Subcutaneous adipose tissue (tissue), 4 donors: ENCODE data around the gene ATG5. TPM values are rescaled to one million over a fixed set of nuclear protein-coding genes. Genes with fewer than 3 reads are reported as not detected.

Experiments
- total RNA-seq, 4 donors: library from RNA; depleted of rRNA; stranded (reverse); fragments of >200 nt; gene quantifications; one replicate each; pipeline ENCODE4 v1.1.0, GENCODE V29; 2016
- TF ChIP-seq, protein P1 (sequence below): fragments of 450-650 bp; IDR thresholded peaks from one replicate; pipeline ENCODE4 v1.5.1; 2016; ENCODE audit warnings: low read depth, mild to moderate bottlenecking, control low read depth, antibody characterized with exemption, moderate library complexity

ATG5 gene
- total RNA-seq, 4 donors from 2014 or later, result 35.6 to 43.3 (median 38.2) TPM

- TF ChIP-seq, protein P1, sequence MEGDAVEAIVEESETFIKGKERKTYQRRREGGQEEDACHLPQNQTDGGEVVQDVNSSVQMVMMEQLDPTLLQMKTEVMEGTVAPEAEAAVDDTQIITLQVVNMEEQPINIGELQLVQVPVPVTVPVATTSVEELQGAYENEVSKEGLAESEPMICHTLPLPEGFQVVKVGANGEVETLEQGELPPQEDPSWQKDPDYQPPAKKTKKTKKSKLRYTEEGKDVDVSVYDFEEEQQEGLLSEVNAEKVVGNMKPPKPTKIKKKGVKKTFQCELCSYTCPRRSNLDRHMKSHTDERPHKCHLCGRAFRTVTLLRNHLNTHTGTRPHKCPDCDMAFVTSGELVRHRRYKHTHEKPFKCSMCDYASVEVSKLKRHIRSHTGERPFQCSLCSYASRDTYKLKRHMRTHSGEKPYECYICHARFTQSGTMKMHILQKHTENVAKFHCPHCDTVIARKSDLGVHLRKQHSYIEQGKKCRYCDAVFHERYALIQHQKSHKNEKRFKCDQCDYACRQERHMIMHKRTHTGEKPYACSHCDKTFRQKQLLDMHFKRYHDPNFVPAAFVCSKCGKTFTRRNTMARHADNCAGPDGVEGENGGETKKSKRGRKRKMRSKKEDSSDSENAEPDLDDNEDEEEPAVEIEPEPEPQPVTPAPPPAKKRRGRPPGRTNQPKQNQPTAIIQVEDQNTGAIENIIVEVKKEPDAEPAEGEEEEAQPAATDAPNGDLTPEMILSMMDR, result no peak
These were observed 729 bp downstream of the ATG5 start for GRCh38 chr6:106324726-106325335.

DNA sequence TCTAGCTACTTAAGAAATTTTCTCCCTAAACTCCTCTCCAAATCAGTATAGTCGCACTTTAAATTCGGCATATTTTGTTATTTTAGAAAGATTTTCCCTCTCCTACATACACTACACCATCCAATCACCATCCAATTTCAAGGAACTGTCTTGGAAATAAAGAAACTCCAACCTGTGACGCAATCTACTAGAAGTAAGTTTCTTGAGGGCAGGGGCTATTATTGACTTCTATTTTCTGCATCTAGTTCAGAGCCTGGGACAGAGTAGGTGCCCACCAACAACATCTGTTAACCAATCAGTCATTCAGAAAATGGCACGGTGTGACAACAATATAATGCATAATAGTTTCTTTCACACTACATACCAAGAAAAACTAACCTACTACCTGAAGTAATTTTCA is 3.6 kb downstream of the ATG5 start:
- TF ChIP-seq, protein P1, result no peak

- TF ChIP-seq, protein P1, result no peak
These were observed 6.7 kb downstream of the ATG5 start for GRCh38 chr6:106318851-106319250.

GRCh38 chr6:106318061-106318460 is 7.5 kb downstream of the ATG5 start:
- TF ChIP-seq, protein P1, result no peak

DNA sequence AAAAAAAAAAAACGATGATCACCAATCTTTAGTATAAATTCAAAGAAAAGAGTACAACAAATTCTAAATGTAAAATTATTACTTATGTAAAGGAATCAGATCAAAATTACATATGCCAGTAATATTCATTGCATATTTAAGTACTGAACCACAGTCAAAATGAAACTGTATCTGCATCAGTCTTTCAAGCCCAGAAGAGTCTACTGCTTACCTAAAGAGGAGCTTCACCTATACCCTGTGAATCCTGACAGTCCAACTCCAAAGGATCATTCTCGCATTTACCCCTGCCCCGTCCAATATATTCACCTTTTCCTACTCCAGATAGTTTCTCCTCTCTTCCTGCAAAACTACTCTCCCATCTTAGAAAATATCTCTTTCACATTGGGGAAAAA is 9.2 kb downstream of the ATG5 start:
- TF ChIP-seq, protein P1, result no peak

GRCh38 chr6:106315765-106316374 is 9.7 kb downstream of the ATG5 start:
- TF ChIP-seq, protein P1, result no peak

DNA sequence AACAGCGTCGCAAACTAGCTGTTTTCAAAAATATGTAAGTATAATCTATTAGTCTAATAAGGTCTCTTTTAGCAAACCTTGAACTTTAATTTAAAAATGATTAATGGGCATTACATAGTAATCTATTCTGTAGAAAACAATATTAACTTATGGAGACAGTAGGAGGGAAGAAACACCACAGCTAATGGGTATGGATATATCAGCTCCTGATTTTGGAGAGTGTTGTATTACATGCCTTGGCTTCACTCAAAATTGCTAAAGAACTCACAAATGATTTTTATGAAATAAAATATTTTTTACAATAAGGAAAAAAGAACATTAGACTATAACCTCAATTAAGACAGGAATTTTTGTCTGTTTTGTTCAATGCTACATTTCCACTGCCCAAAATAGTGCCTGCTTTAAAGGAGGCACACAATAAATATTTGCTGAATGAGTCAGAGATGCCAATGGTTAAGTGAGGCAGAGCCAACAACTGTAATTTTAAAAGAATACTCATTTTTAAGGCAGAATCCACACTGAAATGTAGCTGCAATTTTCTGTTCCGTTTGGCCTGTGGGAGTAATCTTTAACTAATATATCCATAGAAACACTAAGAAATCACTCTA is 15.7 kb downstream of the ATG5 start:
- TF ChIP-seq, protein P1, result no peak
